ENCODE results near the gene TREH. TPM values are rescaled to one million over a fixed set of nuclear protein-coding genes. Genes with fewer than 3 reads are reported as not detected.

TREH gene
- total RNA-seq, 1 donor from 2014 or later: not detected

GRCh38 chr11:118699506-118700220 lies 20.2 kb upstream of the TREH start:
- no peaks in the 10 kb centered on the region for H3K9me3 Mint-ChIP-seq
- ChIA-PET POLR2A (no interaction called here), CTCF (interaction anchor here (0.9 kb wide), 1 partner anchor 257 kb away, joined by 3 read pairs; no protein-coding TSS in a partner anchor)
- no peak overlapping the region for H3K4me3 Mint-ChIP-seq
- no peak for ATAC-seq (ENCODE audit: low read depth)
- H3K27ac Mint-ChIP-seq: peak overlapping the region; percentile 41
- no peak for TF ChIP-seq CTCF (IDR thresholded peaks at IDR 0.05)
- no peak for DNase-seq
- H3K27me3 Mint-ChIP-seq: no peaks in the 10 kb centered on the region
- H3K4me1 Mint-ChIP-seq: peaks cover 19% of the 10 kb centered on the region
- H3K36me3 Mint-ChIP-seq (ENCODE audit: low read depth): no peaks in the 10 kb centered on the region
- intact Hi-C loops (cut with micrococcal nuclease): loop anchor here (2.0 kb wide), 1 partner anchor 15 kb away; no protein-coding TSS in a partner anchor

DNA sequence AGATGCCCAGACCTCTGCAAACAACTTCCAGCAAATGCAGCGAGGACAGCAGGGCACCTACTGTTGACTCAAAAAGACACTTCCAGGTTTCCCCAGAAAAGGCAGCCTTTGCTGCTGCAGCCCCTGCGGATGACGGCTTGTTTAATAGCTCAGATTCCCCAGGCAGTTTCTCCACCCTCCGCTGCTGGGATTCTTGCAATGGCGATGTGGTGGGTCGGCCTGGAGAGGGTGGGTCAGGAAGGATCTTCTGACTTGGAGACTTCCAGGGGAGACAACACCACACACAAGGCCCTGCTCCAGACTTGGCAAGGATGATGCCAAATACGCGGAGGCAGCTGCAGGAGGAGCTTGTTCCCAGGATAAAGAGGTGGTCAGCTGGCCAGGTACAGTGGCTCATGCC lies 17.9 kb upstream of the TREH start:
- CTCF ChIA-PET: no interaction called here
- DNase-seq: no peak
- Mint-ChIP-seq H3K27me3 (no peaks in the 10 kb centered on the region), H3K27ac (no peak overlapping the region), H3K9me3 (no peaks in the 10 kb centered on the region), H3K4me1 (peaks cover 17% of the 10 kb centered on the region), H3K4me3 (no peak overlapping the region), H3K36me3 (ENCODE audit: low read depth) (no peaks in the 10 kb centered on the region)
- no peak for TF ChIP-seq CTCF (IDR thresholded peaks at IDR 0.05)
- intact Hi-C loops (cut with micrococcal nuclease): no loop called here
- no peak for ATAC-seq (ENCODE audit: low read depth)
- POLR2A ChIA-PET: no interaction called here

DNA sequence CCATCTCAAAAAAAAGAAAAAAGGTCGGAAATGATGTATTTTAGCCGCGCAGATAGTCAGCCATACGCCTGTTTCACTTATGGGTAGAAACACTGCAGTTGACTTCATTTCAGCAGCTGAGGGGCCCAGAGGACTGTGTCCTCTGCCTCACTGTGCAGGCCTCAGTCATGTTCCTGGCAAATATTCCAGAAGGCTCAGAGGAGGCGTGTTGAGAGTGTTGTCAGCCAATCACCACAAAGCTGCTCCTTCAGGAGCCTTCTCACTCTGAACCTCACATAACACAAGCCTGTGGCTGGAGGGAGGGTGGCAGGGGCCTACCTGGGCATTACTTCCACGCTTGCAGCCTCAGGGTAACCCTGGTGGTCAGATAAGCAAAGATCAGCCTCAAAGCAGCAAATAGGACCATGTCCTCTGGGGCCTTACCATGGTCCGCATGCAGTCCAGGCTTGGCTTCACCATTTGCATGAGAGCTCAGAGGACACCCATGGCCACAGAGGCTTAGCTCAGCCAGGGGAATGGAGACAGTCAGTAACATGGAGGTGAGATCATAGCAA lies 17.3 kb upstream of the TREH start:
- POLR2A ChIA-PET: interaction anchor here (0.6 kb wide), 1 partner anchor 226 kb away, joined by 3 read pairs; no protein-coding TSS in a partner anchor
- intact Hi-C loops (cut with micrococcal nuclease): no loop called here
- Mint-ChIP-seq H3K9me3 (no peaks in the 10 kb centered on the region), H3K27me3 (no peaks in the 10 kb centered on the region), H3K4me3 (no peak overlapping the region), H3K4me1 (peaks cover 17% of the 10 kb centered on the region), H3K27ac (no peak overlapping the region), H3K36me3 (ENCODE audit: low read depth) (no peaks in the 10 kb centered on the region)
- CTCF ChIA-PET: no interaction called here
- no peak for DNase-seq
- ATAC-seq (ENCODE audit: low read depth): no peak
- no peak for TF ChIP-seq CTCF (IDR thresholded peaks at IDR 0.05)

DNA sequence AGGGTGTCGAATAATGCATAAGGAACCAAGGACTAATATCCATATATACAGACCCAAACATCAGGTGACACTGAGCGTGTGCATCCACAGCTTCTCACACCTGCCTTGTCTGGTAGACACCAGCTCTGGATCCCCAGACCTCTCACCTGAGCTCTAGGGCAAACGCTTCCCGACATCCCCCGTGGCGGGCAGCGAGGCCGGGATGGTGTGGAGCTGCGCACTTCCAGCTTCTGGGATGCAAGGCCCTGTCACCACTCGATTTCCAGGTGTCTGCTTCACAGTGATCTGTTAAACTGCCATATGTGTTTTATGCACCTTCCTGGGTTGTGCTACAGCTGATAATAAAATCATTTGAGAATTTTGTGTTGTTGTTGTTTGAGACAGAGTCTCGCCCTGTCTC lies 15.3 kb upstream of the TREH start:
- POLR2A ChIA-PET: interaction anchor here (0.6 to 1.7 kb wide), 4 partner anchors 96 to 157 kb away, joined by 3 to 5 read pairs (median 4); partner anchors contain the start of gene DDX6
- Mint-ChIP-seq H3K27ac (no peak overlapping the region), H3K36me3 (ENCODE audit: low read depth) (no peaks in the 10 kb centered on the region), H3K4me3 (no peak overlapping the region), H3K9me3 (no peaks in the 10 kb centered on the region), H3K4me1 (peaks cover 17% of the 10 kb centered on the region), H3K27me3 (no peaks in the 10 kb centered on the region)
- DNase-seq: no peak
- CTCF ChIA-PET: interaction anchor here (1.2 to 1.7 kb wide), 2 partner anchors 69 to 235 kb away, joined by 4 read pairs; no protein-coding TSS in a partner anchor
- ATAC-seq (ENCODE audit: low read depth): no peak
- TF ChIP-seq CTCF (IDR thresholded peaks at IDR 0.05): no peak
- intact Hi-C loops (cut with micrococcal nuclease): loop anchor here (5.0 kb wide), 2 partner anchors 33 to 78 kb away; no protein-coding TSS in a partner anchor

DNA sequence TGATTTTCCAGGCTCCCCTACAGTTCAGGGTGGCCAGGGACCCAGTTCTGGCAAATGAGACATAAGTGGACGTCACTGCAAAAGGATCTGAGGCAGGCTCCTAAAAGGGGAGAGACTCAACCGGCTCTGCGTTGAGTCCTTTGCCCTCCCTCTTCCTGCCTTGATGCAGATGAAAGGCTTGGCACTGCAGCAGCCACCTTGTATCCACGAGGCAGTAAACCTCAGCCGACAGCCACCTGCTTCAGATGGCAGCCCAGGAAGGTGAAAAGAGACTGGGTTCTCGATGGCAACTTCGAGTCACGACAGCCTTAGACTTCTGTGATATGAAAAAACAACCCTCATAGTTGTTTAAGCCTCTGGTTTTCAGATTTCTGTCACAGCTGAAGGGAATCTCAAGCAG lies 14.7 kb upstream of the TREH start:
- H3K27ac Mint-ChIP-seq: no peak overlapping the region
- H3K4me1 Mint-ChIP-seq: peaks cover 17% of the 10 kb centered on the region
- no peaks in the 10 kb centered on the region for H3K36me3 Mint-ChIP-seq (ENCODE audit: low read depth)
- intact Hi-C loops (cut with micrococcal nuclease): loop anchor here (5.0 kb wide), 2 partner anchors 33 to 78 kb away; no protein-coding TSS in a partner anchor
- ChIA-PET CTCF (interaction anchor here (1.7 kb wide), 1 partner anchor 236 kb away, joined by 4 read pairs; no protein-coding TSS in a partner anchor), POLR2A (interaction anchor here (0.7 to 2.1 kb wide), 2 partner anchors 96 to 195 kb away, joined by 3 to 7 read pairs; partner anchors contain the start of gene DDX6)
- no peak for DNase-seq
- no peak for TF ChIP-seq CTCF (IDR thresholded peaks at IDR 0.05)
- ATAC-seq (ENCODE audit: low read depth): no peak
- H3K27me3 Mint-ChIP-seq: no peaks in the 10 kb centered on the region
- H3K4me3 Mint-ChIP-seq: no peak overlapping the region
- no peaks in the 10 kb centered on the region for H3K9me3 Mint-ChIP-seq

All from activated B cell treated with CpG ODN at 0.5 μM for 24 hours (primary cell).